ENCODE results near the gene EFCAB8.

DNA sequence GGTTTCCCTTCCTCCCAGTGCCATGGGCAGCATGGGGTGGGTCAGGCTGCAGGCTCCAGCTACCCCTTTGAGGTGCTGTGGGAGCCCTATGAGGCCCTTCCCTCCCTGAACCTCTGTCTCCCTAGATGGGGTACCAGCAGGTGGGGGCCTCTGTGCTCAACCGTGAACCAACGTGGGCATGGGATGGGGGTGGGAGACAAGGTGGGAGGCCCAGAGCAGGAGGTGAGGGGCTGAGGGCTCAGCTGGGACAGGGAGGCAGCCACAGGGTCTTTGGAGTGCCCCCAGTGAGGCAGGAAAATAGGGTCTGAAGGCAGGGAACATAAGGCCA, 112.2 kb downstream of the EFCAB8 start:
- TF ChIP-seq, protein P1, sequence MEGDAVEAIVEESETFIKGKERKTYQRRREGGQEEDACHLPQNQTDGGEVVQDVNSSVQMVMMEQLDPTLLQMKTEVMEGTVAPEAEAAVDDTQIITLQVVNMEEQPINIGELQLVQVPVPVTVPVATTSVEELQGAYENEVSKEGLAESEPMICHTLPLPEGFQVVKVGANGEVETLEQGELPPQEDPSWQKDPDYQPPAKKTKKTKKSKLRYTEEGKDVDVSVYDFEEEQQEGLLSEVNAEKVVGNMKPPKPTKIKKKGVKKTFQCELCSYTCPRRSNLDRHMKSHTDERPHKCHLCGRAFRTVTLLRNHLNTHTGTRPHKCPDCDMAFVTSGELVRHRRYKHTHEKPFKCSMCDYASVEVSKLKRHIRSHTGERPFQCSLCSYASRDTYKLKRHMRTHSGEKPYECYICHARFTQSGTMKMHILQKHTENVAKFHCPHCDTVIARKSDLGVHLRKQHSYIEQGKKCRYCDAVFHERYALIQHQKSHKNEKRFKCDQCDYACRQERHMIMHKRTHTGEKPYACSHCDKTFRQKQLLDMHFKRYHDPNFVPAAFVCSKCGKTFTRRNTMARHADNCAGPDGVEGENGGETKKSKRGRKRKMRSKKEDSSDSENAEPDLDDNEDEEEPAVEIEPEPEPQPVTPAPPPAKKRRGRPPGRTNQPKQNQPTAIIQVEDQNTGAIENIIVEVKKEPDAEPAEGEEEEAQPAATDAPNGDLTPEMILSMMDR (IDR thresholded peaks at IDR 0.05), result no peak
- TF ChIP-seq POLR2A (IDR thresholded peaks at IDR 0.05), result no peak
- TF ChIP-seq POLR2AphosphoS5 (IDR thresholded peaks at IDR 0.05), result no peak
- no peak for TF ChIP-seq EP300 (IDR thresholded peaks at IDR 0.05)
